Middle frontal gyrus (tissue), 1 donor: ENCODE measurements around the gene FOSL2.
"Not testable (repeated sequence)": the region's sequence is repeated elsewhere in the genome, so short reads cannot be mapped to it uniquely, and the experiment has no call there.

Source experiments
- DNase-seq: peaks from one replicate; pipeline ENCODE4 v3.0.0-alpha.2; 2015; ENCODE audit warnings: low spot score; ENCODE audit errors: extremely low spot score

Gene FOSL2

DNA sequence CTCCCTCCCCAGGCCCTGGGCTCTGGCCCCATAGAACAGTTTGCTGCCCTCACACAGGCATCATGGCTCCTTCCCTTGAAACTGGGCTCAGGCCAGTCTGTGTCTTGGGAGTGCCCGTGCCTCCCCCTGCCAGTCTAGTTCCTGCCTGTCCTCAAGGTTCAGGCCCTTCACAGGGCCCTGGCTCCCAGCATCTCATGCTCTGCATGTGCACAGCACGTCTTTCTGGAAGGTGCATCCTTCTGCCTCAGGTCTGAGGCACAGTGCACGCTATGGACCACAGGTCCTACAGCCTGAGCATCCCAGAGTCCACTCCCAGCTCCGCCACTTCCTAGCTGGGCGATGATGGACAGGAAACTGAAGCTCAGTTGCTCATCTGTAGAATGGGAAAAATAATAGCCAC is 35.6 kb upstream of the FOSL2 start:
- DNase-seq: no peak

GRCh38 chr2:28357948-28358667 is 34.5 kb upstream of the FOSL2 start:
- DNase-seq: no peak

- no peak for DNase-seq
These were observed 33.9 kb upstream of the FOSL2 start for GRCh38 chr2:28358668-28359201.

DNA sequence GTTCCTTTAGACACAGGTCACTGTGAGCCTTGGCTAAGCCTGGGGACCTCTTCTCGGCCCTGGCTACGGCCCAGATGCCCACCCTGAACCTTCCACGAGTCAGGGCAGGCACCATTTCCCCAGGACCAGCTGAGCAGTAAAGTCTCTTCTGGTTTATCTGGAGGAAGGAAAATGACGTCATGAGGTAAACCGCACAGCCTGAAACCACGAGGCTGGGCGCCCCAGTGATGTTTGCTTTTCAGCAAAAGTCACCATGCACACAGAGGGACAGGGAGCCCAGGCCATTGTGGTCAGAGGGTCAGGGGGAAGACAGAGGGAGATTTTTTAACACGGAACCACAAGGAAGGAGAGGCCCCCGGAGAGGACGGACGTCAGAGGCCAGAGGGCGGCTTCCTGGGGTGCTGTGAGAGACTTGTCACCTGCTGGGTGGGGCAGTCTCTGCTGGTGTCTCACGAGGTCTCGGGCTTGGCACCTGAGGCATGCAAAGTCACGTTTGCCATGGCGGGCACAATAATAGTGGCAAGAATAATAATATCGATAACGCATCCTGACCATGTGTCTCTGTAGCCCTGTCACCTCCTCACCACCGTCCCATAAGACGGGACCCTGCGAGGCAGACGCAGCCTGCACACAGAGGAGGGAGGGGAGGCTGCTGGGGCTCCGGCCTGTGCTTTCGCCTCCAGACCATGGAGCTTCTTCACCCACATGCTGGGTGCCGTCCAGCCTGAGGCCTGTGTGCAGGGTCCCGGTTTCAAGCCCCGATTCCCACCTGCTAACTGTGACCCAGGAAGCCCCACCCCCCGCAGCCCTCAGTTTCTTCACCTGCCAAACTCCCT is 33.2 kb upstream of the FOSL2 start:
- no peak for DNase-seq

DNA sequence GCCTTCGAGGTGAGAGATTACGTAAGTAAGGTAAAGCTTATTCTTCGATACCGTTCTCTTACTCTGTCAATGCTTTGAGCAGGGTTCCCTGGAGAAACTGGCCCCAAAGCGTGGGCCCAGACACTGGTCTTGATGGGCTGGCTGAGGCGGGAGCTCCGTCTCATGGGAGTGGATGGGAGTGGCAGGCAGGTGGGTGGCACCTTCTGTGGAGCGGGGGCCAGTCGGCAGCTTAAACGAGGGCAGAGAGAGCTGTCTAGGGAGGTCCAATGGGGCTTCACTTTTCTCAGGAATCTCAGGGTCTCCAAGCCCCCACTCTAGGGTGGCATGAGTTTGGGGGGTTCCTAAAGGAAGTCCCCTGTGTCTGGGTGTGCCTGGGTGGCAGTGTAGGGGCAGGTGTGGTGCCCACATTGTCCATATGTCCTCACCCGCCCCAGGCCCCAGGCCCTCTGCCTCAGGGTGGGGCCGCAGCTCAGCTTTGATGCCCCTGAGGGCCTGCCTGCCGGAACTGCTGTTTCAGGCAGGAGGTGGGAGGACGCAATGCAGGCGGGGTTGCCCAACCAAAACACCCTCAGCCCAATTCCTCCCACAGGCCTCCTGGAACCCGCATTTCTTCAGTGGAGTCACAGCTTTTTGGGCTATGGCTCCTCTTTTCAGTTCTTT is 32.5 kb upstream of the FOSL2 start:
- DNase-seq: no peak

DNA sequence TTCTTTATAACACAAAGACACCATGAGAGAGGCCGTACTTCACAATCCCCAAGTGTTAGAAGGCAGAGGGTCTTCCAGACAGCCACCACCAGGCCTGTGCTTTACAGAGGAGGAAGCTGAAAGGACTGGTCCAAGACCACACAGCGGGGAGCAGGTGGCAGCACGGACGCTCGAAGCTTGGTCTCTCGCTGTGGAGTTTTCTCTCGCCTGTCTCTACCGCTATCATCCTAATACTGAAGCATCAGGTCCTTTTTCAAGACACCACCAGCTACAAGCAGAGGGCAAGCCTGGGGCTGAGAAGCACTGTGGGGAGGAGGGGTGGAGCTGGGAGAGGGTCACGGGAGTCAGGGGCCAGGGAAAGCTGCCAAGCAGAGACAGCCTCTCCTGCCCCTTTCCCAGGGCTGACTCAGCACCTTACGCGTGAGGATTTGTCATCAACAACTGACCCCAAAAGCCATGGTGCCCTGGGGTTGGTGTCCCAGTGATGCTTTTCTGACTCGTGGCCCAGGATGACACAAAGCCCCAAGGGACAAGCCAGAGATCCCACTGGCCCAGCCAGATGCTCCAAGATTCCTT is 31.9 kb upstream of the FOSL2 start:
- no peak for DNase-seq

GRCh38 chr2:28361991-28362710 is 30.5 kb upstream of the FOSL2 start:
- no peak for DNase-seq

GRCh38 chr2:28362991-28363521 is 29.6 kb upstream of the FOSL2 start:
- no peak for DNase-seq

DNA sequence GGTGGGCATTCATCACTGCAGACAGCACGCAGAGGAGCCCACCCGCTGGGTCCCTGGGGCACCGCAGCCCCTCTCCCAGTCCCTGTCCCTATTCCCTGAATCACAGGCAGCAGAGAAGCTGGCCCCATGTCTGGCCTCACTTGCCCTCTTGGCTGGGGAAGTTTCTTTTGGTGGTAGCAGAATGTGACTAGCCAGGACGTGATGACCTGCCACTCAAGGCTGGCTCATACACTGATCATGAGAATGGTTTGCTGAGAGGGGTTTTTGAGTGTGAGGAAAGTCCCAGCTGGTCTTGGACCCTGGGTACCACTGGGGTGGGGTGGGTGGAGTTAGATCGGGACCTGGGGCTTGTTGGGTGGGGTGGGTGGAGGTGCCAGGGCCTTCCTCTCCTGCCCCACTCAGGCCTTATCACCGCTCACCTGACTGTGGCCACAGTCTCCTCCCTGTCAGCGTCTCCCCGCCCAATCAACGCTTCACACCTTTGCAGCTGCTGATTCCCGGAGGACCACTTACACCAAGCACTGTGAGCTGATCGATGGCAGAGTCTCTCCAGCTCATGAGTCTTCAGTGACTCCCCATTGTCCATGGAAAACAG is 28.9 kb upstream of the FOSL2 start:
- DNase-seq: no peak

GRCh38 chr2:28364610-28365009 is 28.0 kb upstream of the FOSL2 start:
- DNase-seq: no peak

DNA sequence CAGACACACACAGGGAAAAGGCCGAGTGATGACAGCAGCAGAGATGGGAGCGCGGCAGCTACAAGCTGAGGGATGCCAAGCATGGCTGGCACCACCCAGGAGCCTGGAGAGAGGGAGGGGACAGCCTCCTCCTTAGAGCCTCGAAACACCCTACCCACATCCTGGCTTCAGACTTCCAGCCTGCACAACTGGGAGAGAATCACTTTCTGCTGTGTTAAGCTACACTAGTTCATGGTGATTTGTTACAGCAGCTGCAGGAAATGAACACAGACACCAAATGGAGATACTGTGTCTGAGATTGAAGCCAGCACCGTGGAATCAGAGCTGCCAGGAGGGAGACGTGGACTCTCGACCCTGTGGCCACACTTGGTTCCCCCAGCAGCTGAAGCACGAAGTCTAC is 27.5 kb upstream of the FOSL2 start:
- DNase-seq: no peak

DNA sequence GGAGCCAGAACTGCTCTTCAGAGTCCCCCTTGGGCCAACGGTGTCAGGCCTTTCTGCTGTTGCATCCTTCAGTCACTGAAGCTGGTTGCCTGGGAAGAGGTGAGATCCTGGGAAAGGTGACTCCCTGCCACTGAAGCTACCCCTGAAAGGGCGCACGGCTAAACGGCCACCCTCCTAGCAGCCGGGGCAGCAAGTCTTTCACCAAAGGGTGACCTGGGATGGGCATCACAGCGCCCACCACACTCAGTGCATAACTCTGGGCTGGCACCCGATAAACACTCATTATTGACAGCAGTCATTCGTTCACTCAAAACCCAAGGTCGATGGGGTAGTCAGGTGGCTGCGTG is 26.5 kb upstream of the FOSL2 start:
- DNase-seq: no peak

DNA sequence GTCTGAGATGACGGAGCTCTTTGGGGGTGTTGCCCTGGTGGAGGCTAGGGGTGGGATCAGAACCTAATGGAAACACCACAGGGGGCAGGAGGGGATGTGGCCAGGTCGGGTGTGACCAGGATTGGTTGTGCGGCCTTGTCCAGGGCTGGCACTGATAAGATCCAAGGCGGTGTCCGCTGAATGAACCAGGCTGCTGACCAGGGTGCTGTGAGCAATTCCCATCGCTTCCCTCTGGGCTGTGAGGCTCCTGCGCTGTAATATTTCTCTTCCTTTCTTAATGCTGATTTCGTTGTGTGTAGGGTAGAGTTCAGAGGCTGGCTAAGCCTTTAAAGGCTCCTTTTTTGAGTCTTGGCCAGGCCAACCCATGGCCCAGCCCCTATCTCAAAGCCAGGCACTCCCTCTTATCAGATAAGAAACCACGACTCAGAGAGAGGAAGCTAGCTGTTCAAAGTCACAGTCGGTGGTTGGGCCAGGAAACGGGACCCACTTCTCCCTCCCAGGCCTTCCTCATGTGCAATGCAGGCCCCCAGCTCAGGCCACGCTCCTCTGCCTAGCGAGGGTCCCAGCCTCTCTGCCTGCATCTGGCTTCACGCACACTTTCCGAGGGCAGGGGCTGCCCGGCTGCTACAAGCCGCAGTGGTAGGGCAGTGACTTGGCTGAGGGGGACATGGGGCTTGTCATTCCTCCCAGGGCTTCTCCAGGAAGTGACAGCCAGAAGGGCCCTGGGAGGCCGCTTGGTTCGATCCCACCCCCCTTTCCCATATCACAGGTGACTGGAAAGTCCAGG is 26.0 kb upstream of the FOSL2 start:
- no peak for DNase-seq

DNA sequence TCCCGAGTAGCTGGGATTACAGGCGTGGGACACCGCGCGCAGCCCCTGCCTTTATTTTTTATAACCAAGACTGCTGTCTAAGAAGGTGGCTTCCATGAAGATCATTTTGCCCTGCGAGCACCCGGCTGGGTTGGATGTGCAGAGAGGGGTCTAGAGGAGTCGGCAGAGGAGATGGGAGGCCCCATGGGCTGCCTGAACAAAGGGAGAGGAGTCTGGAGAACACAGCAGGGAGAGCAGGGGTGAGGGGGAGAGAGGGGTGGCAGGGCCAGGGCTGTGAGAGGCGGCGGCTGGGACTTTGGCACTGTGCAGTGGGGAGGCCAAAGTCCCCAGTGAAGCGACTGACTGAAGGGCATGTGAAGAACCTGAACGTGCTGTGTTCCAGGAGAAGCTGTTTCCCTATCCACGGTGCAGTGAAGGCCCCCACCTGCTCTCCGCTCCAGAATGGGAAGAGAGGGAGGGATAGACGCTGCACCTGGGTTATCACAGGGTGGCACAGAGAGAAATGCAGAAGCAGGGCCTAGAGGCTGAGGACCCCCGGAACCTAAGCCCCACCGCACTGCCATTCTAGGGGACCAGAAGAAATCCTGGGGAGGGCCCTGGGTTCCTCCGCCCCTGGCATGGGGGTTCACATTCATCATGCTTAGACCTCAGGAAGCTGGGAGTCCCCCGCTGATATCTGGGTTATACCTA is 24.8 kb upstream of the FOSL2 start:
- no peak for DNase-seq

GRCh38 chr2:28368357-28368798 is 24.3 kb upstream of the FOSL2 start:
- no peak for DNase-seq

GRCh38 chr2:28369358-28369757 is 23.3 kb upstream of the FOSL2 start:
- DNase-seq: no peak

GRCh38 chr2:28370354-28370753 is 22.3 kb upstream of the FOSL2 start:
- no peak for DNase-seq

- DNase-seq: not testable (repeated sequence)
These were observed 20.9 kb upstream of the FOSL2 start for GRCh38 chr2:28371728-28372127.

- DNase-seq: no peak
These were observed 18.8 kb upstream of the FOSL2 start for GRCh38 chr2:28373854-28374253.
